ENCODE data around the gene CDK19. TPM values are rescaled to one million over a fixed set of nuclear protein-coding genes. Genes with fewer than 3 reads are reported as not detected.

The CDK19 gene
- total RNA-seq, 1 experiment from 2014 or later = 7.0 TPM

GRCh38 chr6:110683241-110683640 is 132.0 kb downstream of the CDK19 start:
- Histone ChIP-seq H2AK5ac (ENCODE audit: insufficient read length, low read length) (no peak overlapping the region), H3K56ac (ENCODE audit: insufficient read length, low read depth, low read length) (no peak overlapping the region), H3K4me2 (ENCODE audit: insufficient read depth, insufficient read length, low read length) (no peak overlapping the region), H4K8ac (replicated peaks; ENCODE audit: insufficient read length, low read depth, low read length) (no peak overlapping the region), H2BK20ac (ENCODE audit: low read depth, low read length, poor library complexity, severe bottlenecking) (no peak overlapping the region), H2AFZ (ENCODE audit: low read length) (no peak overlapping the region), H2BK120ac (ENCODE audit: low read depth, low read length, poor library complexity, severe bottlenecking) (no peak overlapping the region), H3K27ac (ENCODE audit: insufficient read length, low read depth, low read length) (no peak overlapping the region), H3K23me2 (ENCODE audit: insufficient read length, low read depth, low read length, poor library complexity, severe bottlenecking) (no peaks in the 10 kb centered on the region), H4K5ac (ENCODE audit: insufficient read length, low read depth, low read length) (no peak overlapping the region), H3T11ph (ENCODE audit: low read length) (no peak overlapping the region), H3K79me2 (ENCODE audit: insufficient read depth, low read length) (no peaks in the 10 kb centered on the region), H3K4me1 (ENCODE audit: insufficient read depth, low read length) (no peaks in the 10 kb centered on the region), H3K4ac (ENCODE audit: low read depth, low read length) (no peak overlapping the region), H2BK12ac (ENCODE audit: insufficient read length, low read depth, low read length) (no peak overlapping the region), H4K91ac (ENCODE audit: insufficient read length, low read depth, low read length) (no peak overlapping the region), H2BK15ac (ENCODE audit: low read depth, low read length) (no peak overlapping the region), H3K18ac (ENCODE audit: insufficient read length, low read depth, low read length) (no peak overlapping the region), H3K14ac (ENCODE audit: insufficient read depth, low read length) (no peak overlapping the region), H3K9ac (ENCODE audit: extremely low read depth, insufficient read length, low read length) (no peak overlapping the region), H4K20me1 (ENCODE audit: control insufficient read depth, insufficient read depth, insufficient read length) (no peaks in the 10 kb centered on the region), H3K23ac (ENCODE audit: insufficient read length, low read depth, low read length) (no peak overlapping the region), H3K27me3 (ENCODE audit: insufficient read depth, low read length) (no peaks in the 10 kb centered on the region), H3K9me3 (ENCODE audit: control insufficient read depth, low read depth, low read length) (no peaks in the 10 kb centered on the region), H2BK5ac (ENCODE audit: insufficient read length, low read length) (no peak overlapping the region), H3K79me1 (ENCODE audit: insufficient read depth, low read depth, low read length, poor library complexity, severe bottlenecking) (no peaks in the 10 kb centered on the region)
- H3K36me3 Mint-ChIP-seq (ENCODE audit: insufficient read depth in 1 of 3, low read depth in 3 of 3) = no peaks in the 10 kb centered on the region
- H3K4me3 Mint-ChIP-seq = no peak overlapping the region
- no peak overlapping the region for H3K27ac Mint-ChIP-seq
- H3K9me3 Mint-ChIP-seq = no peaks in the 10 kb centered on the region
- no peak for DNase-seq
- no CpG with 5 or more reads among the region's 3 CpGs for WGBS (ENCODE audit: extremely low coverage, insufficient read length, low lambda C conversion rate)
- TF ChIP-seq CTCF (conservative IDR thresholded peaks at IDR 0.05) = no peak
- peaks cover 0 to 5% of the 10 kb centered on the region in 2 experiments; a peak in 2 of 4 replicates for H3K4me1 Mint-ChIP-seq
- H3K27me3 Mint-ChIP-seq (ENCODE audit: low read depth) = no peaks in the 10 kb centered on the region

Data from H9 (cell line).